Measurements from ENCODE around the gene GRM4. TPM values are rescaled to one million over a fixed set of nuclear protein-coding genes. Genes with fewer than 3 reads are reported as not detected.

The GRM4 gene
- total RNA-seq, 1 experiment from 2014 or later = 0.41 TPM

GRCh38 chr6:34022250-34022872 lies 123.5 kb downstream of the GRM4 start:
- H3K9me3 ChIP-seq (ENCODE audit: low read depth, low read length, poor library complexity, severe bottlenecking) = no peaks in the 10 kb centered on the region
- intact Hi-C loops (cut with micrococcal nuclease; ENCODE audit: unreplicated experiment) = loop anchor here (10.0 kb wide), 1 partner anchor 178 kb away; no protein-coding TSS in a partner anchor
- no peaks in the 10 kb centered on the region for H3K27me3 ChIP-seq (replicated peaks; ENCODE audit: insufficient read depth, low read depth, low read length, poor library complexity)
- CTCF ChIA-PET = no interaction called here
- H3K4me3 ChIP-seq (ENCODE audit: low read depth, low read length, poor library complexity, severe bottlenecking) = no peak overlapping the region
- no peaks in the 10 kb centered on the region for H3K4me1 ChIP-seq (ENCODE audit: insufficient read depth, low read length, poor library complexity, severe bottlenecking)
- no peak overlapping the region for H3K27ac ChIP-seq (ENCODE audit: low read depth, low read length, poor library complexity, severe bottlenecking)
- no peak for DNase-seq (ENCODE audit: low spot score)
- POLR2A ChIA-PET (ENCODE audit: low non-redundant PET) = no interaction called here
- no peaks in the 10 kb centered on the region for H3K36me3 ChIP-seq (ENCODE audit: insufficient read depth, low read length, poor library complexity, severe bottlenecking)
- TF ChIP-seq CTCF (conservative IDR thresholded peaks at IDR 0.05; ENCODE audit: low read depth, low read length) = no peak
- no peak for TF ChIP-seq EZH2 (IDR thresholded peaks at IDR 0.05; ENCODE audit: borderline replicate concordance, low read depth, low read length, poor library complexity, severe bottlenecking)
- BruUV-seq (replicated peaks) = no TSS peak

- DNase-seq (ENCODE audit: low spot score) = no peak
- CTCF ChIA-PET = no interaction called here
- Histone ChIP-seq H3K27me3 (replicated peaks; ENCODE audit: insufficient read depth, low read depth, low read length, poor library complexity) (no peaks in the 10 kb centered on the region), H3K27ac (ENCODE audit: low read depth, low read length, poor library complexity, severe bottlenecking) (no peak overlapping the region), H3K9me3 (ENCODE audit: low read depth, low read length, poor library complexity, severe bottlenecking) (no peaks in the 10 kb centered on the region), H3K4me1 (ENCODE audit: insufficient read depth, low read length, poor library complexity, severe bottlenecking) (no peaks in the 10 kb centered on the region), H3K36me3 (ENCODE audit: insufficient read depth, low read length, poor library complexity, severe bottlenecking) (no peaks in the 10 kb centered on the region), H3K4me3 (ENCODE audit: low read depth, low read length, poor library complexity, severe bottlenecking) (no peak overlapping the region)
- no peak for TF ChIP-seq CTCF (conservative IDR thresholded peaks at IDR 0.05; ENCODE audit: low read depth, low read length)
- no peak for TF ChIP-seq EZH2 (IDR thresholded peaks at IDR 0.05; ENCODE audit: borderline replicate concordance, low read depth, low read length, poor library complexity, severe bottlenecking)
- POLR2A ChIA-PET (ENCODE audit: low non-redundant PET) = no interaction called here
- intact Hi-C loops (cut with micrococcal nuclease; ENCODE audit: unreplicated experiment) = loop anchor here (10.0 kb wide), 1 partner anchor 177 kb away; no protein-coding TSS in a partner anchor
- BruUV-seq (replicated peaks) = no TSS peak
Measured at GRCh38 chr6:34021554-34022190, 124.2 kb downstream of the GRM4 start.

- no peak for TF ChIP-seq EZH2 (IDR thresholded peaks at IDR 0.05; ENCODE audit: borderline replicate concordance, low read depth, low read length, poor library complexity, severe bottlenecking)
- TF ChIP-seq CTCF (conservative IDR thresholded peaks at IDR 0.05; ENCODE audit: low read depth, low read length) = no peak
- H3K4me3 ChIP-seq (ENCODE audit: low read depth, low read length, poor library complexity, severe bottlenecking) = no peak overlapping the region
- H3K4me1 ChIP-seq (ENCODE audit: insufficient read depth, low read length, poor library complexity, severe bottlenecking) = no peaks in the 10 kb centered on the region
- intact Hi-C loops (cut with micrococcal nuclease; ENCODE audit: unreplicated experiment) = loop anchor here (10.0 kb wide), 1 partner anchor 176 kb away; no protein-coding TSS in a partner anchor
- BruUV-seq (replicated peaks) = no TSS peak
- H3K27ac ChIP-seq (ENCODE audit: low read depth, low read length, poor library complexity, severe bottlenecking) = no peak overlapping the region
- DNase-seq (ENCODE audit: low spot score) = no peak
- no peaks in the 10 kb centered on the region for H3K36me3 ChIP-seq (ENCODE audit: insufficient read depth, low read length, poor library complexity, severe bottlenecking)
- no peaks in the 10 kb centered on the region for H3K27me3 ChIP-seq (replicated peaks; ENCODE audit: insufficient read depth, low read depth, low read length, poor library complexity)
- ChIA-PET POLR2A (ENCODE audit: low non-redundant PET) (no interaction called here), CTCF (no interaction called here)
- no peaks in the 10 kb centered on the region for H3K9me3 ChIP-seq (ENCODE audit: low read depth, low read length, poor library complexity, severe bottlenecking)
Measured at GRCh38 chr6:34020807-34021553, 124.9 kb downstream of the GRM4 start.
